GM18870 (cell line): ENCODE results near the gene ZSCAN22.
"Not testable (repeated sequence)": the region's sequence is repeated elsewhere in the genome, so short reads cannot be mapped to it uniquely, and the experiment has no call there.

Source experiments
- ATAC-seq: cut with Tn5 transposase; IDR thresholded peaks from one replicate; pipeline ENCODE4 v1.9.1; 2021; ENCODE audit warnings: moderate library complexity; ENCODE audit not compliant: unreplicated experiment

Gene ZSCAN22

DNA sequence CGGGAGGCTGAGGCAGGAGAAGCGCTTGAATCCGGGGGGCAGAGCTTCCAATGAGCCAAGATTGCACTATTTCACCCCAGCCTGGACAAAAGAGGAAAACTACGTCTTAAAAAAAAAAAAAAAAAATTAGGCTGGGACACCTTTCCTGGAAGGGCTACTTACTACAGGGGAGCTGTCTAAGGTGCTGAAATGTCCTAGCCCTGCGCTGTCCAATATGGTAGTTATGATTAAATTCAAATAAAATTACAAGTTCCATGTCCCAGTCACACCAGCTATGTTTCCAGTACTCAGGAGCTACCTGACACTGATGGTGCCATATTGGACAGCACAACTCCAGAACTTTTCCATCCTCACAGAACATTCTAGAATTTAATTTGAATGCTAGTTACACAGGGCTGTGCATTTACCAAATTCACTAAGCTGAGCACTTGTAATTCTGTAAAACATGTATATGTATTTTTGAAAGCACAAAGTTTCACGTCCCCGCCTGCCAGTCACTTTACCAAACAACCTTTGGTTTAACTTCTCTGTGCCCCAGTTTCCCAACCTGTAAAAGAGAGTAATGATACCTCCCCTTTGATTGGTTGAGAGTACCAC is 9.2 kb upstream of the ZSCAN22 start:
- no peak for ATAC-seq

- no peak for ATAC-seq
These were observed 8.5 kb upstream of the ZSCAN22 start for GRCh38 chr19:58318297-58318696.

DNA sequence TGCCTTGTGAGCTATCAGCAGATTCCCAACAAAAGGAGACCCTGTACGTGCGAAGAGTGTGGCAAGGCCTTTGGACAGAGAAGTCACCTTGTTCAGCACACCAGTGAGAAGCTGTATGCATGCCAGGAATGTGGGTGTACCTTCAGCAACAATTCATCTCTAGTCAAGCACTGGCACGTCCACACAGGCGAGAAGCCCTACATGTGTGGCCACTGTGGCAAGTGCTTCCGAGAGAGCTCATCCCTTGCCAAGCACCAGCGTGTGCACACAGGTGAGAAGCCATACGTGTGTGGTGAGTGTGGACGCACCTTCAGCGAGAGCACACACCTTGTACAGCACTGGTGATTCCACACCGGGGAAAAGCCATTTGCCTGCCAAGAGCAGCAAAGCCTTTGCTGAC is 7.6 kb upstream of the ZSCAN22 start:
- ATAC-seq: no peak

- ATAC-seq: no peak
These were observed 1.3 kb upstream of the ZSCAN22 start for GRCh38 chr19:58325311-58326022.

- ATAC-seq: no peak
These were observed 287 bp upstream of the ZSCAN22 start for GRCh38 chr19:58326501-58326913.

- ATAC-seq: no peak
These were observed 2.2 kb downstream of the ZSCAN22 start for GRCh38 chr19:58328999-58329398.

DNA sequence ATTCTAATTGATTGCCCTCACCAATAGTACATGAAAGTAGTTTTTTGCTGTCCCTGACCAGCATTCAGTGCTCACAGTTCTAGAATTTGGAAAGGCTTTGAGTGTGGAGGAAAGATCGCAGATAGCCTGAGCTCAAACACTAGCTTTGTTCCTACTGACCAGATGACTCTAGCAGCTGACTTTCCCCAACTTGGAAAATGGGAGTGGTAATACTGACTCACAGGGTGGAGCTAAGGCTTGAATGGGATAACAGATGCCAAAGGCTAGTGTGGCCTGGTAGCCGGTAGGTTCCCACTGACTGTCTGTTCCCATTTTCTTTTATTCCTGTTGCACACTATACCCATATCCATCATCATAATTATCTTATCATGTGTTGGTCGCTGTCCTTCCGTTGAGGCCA is 3.7 kb downstream of the ZSCAN22 start:
- no peak for ATAC-seq

DNA sequence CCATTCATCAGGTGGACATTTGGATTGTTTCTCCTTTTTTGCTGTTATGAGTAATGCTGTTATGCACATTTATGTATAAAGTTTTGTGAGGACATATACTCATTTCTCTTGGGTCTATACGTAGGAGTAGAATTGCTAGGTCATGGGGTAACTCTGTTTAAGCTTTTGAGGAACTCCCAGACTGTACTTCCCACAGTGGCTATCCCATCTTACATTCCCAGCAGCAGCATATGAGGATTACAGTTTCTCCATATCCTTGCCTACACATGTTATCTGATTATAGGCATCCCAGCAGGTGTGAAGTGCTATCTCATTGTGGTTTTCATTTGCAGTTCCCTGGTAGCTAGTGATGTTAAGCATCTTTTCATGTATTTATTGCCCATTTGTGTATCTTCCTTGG is 5.9 kb downstream of the ZSCAN22 start:
- no peak for ATAC-seq

DNA sequence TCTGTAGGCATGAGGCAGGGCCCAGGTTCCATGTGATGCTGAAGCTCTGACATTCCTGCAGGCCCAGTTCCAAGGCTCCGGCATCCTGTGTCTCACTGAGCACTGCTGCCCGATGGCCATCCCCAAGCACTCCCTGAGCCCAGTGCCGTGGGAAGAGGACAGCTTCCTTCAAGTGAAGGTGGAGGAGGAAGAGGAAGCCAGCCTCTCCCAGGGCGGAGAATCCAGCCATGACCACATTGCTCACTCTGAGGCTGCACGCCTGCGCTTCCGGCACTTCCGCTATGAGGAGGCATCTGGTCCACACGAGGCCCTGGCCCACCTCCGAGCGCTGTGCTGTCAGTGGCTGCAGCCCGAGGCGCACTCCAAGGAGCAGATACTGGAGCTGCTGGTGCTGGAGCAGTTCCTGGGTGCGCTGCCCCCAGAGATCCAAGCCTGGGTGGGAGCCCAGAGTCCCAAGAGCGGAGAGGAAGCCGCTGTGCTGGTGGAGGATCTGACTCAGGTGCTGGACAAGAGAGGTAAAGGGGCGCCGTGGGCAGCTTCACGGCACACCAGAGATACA is 8.0 kb downstream of the ZSCAN22 start:
- ATAC-seq: no peak

- no peak for ATAC-seq
These were observed 8.8 kb downstream of the ZSCAN22 start for GRCh38 chr19:58335630-58336029.

- no peak for ATAC-seq
These were observed 9.4 kb downstream of the ZSCAN22 start for GRCh38 chr19:58336216-58336615.

GRCh38 chr19:58336820-58337219 is 10.0 kb downstream of the ZSCAN22 start:
- no peak for ATAC-seq

- no peak for ATAC-seq
These were observed 11.5 kb downstream of the ZSCAN22 start for GRCh38 chr19:58338336-58338735.

- no peak for ATAC-seq
These were observed 12.2 kb downstream of the ZSCAN22 start for GRCh38 chr19:58338825-58339558.

GRCh38 chr19:58345558-58345957 is 18.8 kb downstream of the ZSCAN22 start:
- ATAC-seq: no peak

DNA sequence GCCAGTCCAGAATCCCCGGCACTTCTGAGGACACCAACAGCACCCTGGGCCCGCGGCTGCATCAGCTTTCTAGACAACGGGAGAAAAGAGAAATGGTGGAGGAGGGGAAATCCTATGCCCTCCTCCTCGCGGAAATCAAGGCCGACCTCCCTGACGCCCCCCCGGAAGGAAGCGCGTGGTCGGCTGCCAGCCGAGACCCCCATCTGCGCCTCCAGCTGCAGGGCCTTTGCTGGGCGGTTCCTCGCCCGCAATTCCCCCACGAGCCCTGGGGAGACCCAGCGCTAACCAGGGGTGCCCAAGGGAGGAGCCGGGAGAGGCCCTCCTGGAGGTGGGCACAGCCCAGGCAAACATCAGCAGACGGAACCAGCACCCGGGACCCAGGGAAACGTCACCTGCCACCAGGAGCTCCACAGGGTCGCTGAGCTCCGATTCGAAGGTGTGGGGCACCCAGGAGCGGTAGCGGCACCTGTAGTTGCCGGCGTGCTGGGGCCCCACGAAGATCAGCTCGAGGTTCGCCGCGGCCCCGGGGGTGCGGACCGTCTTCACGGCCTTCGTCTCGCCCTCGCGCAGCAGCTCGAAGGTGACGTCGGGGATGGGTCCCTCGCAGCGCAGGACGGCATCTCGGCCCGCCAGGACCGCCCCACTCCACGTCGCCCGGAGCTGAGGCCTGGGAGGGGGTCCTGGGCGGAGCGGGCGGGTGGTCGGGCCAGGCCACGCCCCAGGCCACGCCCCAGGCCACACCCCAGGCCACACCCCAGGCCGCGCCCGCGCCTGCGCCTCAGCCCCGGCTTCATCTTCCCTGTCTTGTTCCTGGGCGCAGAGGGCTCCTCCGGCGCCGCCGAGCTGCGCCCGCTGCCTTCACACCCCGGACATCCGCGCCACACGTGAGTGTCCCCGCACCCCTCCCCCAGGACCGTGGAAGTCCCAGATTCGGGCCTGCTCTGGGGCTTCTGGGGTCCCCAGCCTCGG is 20.5 kb downstream of the ZSCAN22 start:
- ATAC-seq: peak; percentile 63

GRCh38 chr19:58348080-58348479 is 21.3 kb downstream of the ZSCAN22 start:
- not testable (repeated sequence) for ATAC-seq

- no peak for ATAC-seq
These were observed 22.8 kb downstream of the ZSCAN22 start for GRCh38 chr19:58349590-58349989.

GRCh38 chr19:58350001-58350861 is 23.4 kb downstream of the ZSCAN22 start:
- no peak for ATAC-seq
